WTC11 (cell line): Measurements from ENCODE around the gene TREML2. TPM values are rescaled to one million over a fixed set of nuclear protein-coding genes. Genes with fewer than 3 reads are reported as not detected.

Experiments
- ATAC-seq: fragments of 200-7000 bp; cut with Tn5 transposase; 2 replicates; pipeline ENCODE4 v1.10.0; 2021; ENCODE audit warnings: mild to moderate bottlenecking, moderate library complexity
- CTCF ChIA-PET: fragments of 300-600 bp; sonication (Branson Sonifier 250); formaldehyde crosslinking; loops from one replicate; lab custom pipeline; 2021; ENCODE audit warnings: antibody characterized with exemption; lab: Charles Lee
- POLR2A ChIA-PET: fragments of 350-600 bp; sonication (Branson Sonifier 250); formaldehyde crosslinking; loops from one replicate; lab custom pipeline; 2021; ENCODE audit warnings: antibody characterized with exemption; lab: Charles Lee
- DNase-seq: peaks from one replicate; pipeline ENCODE4 v3.0.0; 2021; ENCODE audit warnings: low spot score
- H3K27ac Mint-ChIP-seq: 2 replicates; pipeline ENCODE4 v1.8.0; 2021; ENCODE audit warnings: mixed read lengths
- H3K27me3 Mint-ChIP-seq: 2 replicates; pipeline ENCODE4 v1.8.0; 2021; ENCODE audit warnings: low read depth, mild to moderate bottlenecking, moderate library complexity, mixed read lengths
- H3K36me3 Mint-ChIP-seq: 2 replicates; pipeline ENCODE4 v1.8.0; 2021; ENCODE audit warnings: mixed read lengths
- H3K4me1 Mint-ChIP-seq: 2 replicates; pipeline ENCODE4 v1.8.0; 2022; ENCODE audit warnings: mixed read lengths
- H3K4me3 Mint-ChIP-seq: 2 replicates; pipeline ENCODE4 v1.8.0; 2021; ENCODE audit warnings: mild to moderate bottlenecking, moderate library complexity, mixed read lengths
- H3K9me3 Mint-ChIP-seq: 2 replicates; pipeline ENCODE4 v1.8.0; 2021; ENCODE audit warnings: mixed read lengths
- ATF1 ChIP-seq: sonication (generic); formaldehyde crosslinking; IDR thresholded peaks from 2 replicates; pipeline ENCODE4 v1.8.1; 2023; ENCODE audit warnings: mild to moderate bottlenecking, moderate library complexity, missing genetic modification reagents
- CTCF ChIP-seq: fragments of 200-600 bp; IDR thresholded peaks from 2 replicates; pipeline ENCODE4 v1.8.0; 2022; ENCODE audit warnings: antibody characterized with exemption
- ELF4 ChIP-seq: sonication (generic); formaldehyde crosslinking; IDR thresholded peaks from 2 replicates; pipeline ENCODE4 v1.8.1; 2022; ENCODE audit warnings: low read depth, mild to moderate bottlenecking, moderate library complexity, missing genetic modification reagents
- ERG ChIP-seq: fragments of 250-450 bp; sonication (Bioruptor Pico); IDR thresholded peaks from 2 replicates; pipeline ENCODE4 v1.8.0; 2021; ENCODE audit warnings: mild to moderate bottlenecking
- FOXP1 ChIP-seq: sonication (generic); formaldehyde crosslinking; IDR thresholded peaks from 2 replicates; pipeline ENCODE4 v1.8.0; 2022; ENCODE audit warnings: missing genetic modification reagents, mild to moderate bottlenecking, moderate library complexity, borderline replicate concordance
- HMGA2 ChIP-seq: fragments of 250-450 bp; sonication (Bioruptor Pico); IDR thresholded peaks from 2 replicates; pipeline ENCODE4 v1.4.0; 2021; ENCODE audit warnings: mild to moderate bottlenecking, moderate library complexity
- IRF2 ChIP-seq: sonication (generic); formaldehyde crosslinking; IDR thresholded peaks from 2 replicates; pipeline ENCODE4 v1.8.0; 2022; ENCODE audit warnings: low read depth, missing genetic modification reagents, borderline replicate concordance
- MXD4 ChIP-seq: fragments of 250-450 bp; sonication (Bioruptor Pico); IDR thresholded peaks from 2 replicates; pipeline ENCODE4 v1.8.0; 2021; ENCODE audit warnings: mild to moderate bottlenecking, moderate library complexity, borderline replicate concordance
- NFYB ChIP-seq: sonication (generic); formaldehyde crosslinking; conservative IDR thresholded peaks from 2 replicates; pipeline ENCODE4 v1.8.0; 2022; ENCODE audit warnings: low read depth, missing genetic modification reagents
- NR2C2 ChIP-seq: sonication (generic); formaldehyde crosslinking; IDR thresholded peaks from 2 replicates; pipeline ENCODE4 v1.8.0; 2022; ENCODE audit warnings: mild to moderate bottlenecking, missing genetic modification reagents
- PRDM15 ChIP-seq: sonication (generic); formaldehyde crosslinking; IDR thresholded peaks from 2 replicates; pipeline ENCODE4 v1.8.0; 2022; ENCODE audit warnings: missing genetic modification reagents
- PRRX2 ChIP-seq: fragments of 250-450 bp; sonication (Bioruptor Pico); IDR thresholded peaks from 2 replicates; pipeline ENCODE4 v1.8.0; 2021; ENCODE audit warnings: mild to moderate bottlenecking
- SMAD3 ChIP-seq: sonication (generic); formaldehyde crosslinking; IDR thresholded peaks from 2 replicates; pipeline ENCODE4 v1.8.0; 2022; ENCODE audit warnings: missing genetic modification reagents, mild to moderate bottlenecking, borderline replicate concordance
- ZBTB21 ChIP-seq: sonication (generic); formaldehyde crosslinking; IDR thresholded peaks from 2 replicates; pipeline ENCODE4 v1.8.1; 2023; ENCODE audit warnings: mild to moderate bottlenecking, missing genetic modification reagents, borderline replicate concordance
- ZNF121 ChIP-seq: sonication (generic); formaldehyde crosslinking; IDR thresholded peaks from 2 replicates; pipeline ENCODE4 v1.8.0; 2023; ENCODE audit warnings: missing genetic modification reagents
- ZNF138 ChIP-seq: sonication (generic); formaldehyde crosslinking; conservative IDR thresholded peaks from 2 replicates; pipeline ENCODE4 v1.8.1; 2022; ENCODE audit warnings: mild to moderate bottlenecking, moderate library complexity, missing genetic modification reagents
- ZNF232 ChIP-seq: sonication (generic); formaldehyde crosslinking; IDR thresholded peaks from 2 replicates; pipeline ENCODE4 v1.8.0; 2022; ENCODE audit warnings: mild to moderate bottlenecking, missing genetic modification reagents
- ZNF281 ChIP-seq: sonication (generic); formaldehyde crosslinking; IDR thresholded peaks from 2 replicates; pipeline ENCODE4 v1.8.0; 2023; ENCODE audit warnings: mild to moderate bottlenecking, missing genetic modification reagents
- ZNF425 ChIP-seq: fragments of 250-450 bp; sonication (Bioruptor Pico); conservative IDR thresholded peaks from 2 replicates; pipeline ENCODE4 v1.9.0; 2021; ENCODE audit warnings: mild to moderate bottlenecking
- ZSCAN18 ChIP-seq: fragments of 250-450 bp; sonication (Bioruptor Pico); IDR thresholded peaks from 2 replicates; pipeline ENCODE4 v2.1.2; 2022; ENCODE audit warnings: mild to moderate bottlenecking, moderate library complexity
- total RNA-seq: library from RNA; stranded (reverse); gene quantifications from 3 replicates; pipeline ENCODE4 v1.2.3, GENCODE V29; 2021

TREML2 gene
- total RNA-seq, 1 experiment from 2014 or later, result 0.15 TPM

- no peak for DNase-seq
- TF ChIP-seq PRRX2 (CRISPR knock-in tag) (no peak), NFYB (no peak), SMAD3 (no peak), NR2C2 (CRISPR knock-in tag) (no peak), ERG (no peak), MXD4 (CRISPR knock-in tag) (no peak), IRF2 (CRISPR knock-in tag) (no peak), ELF4 (CRISPR knock-in tag) (no peak), ZBTB21 (CRISPR knock-in tag) (no peak), CTCF (no peak)
- TF ChIP-seq, all 79 proteins: peak for 0
- Mint-ChIP-seq H3K4me1 (peaks cover 8% of the 10 kb centered on the region; the same call in 1 of the 2 replicates), H3K27ac (no peak overlapping the region), H3K27me3 (no peaks in the 10 kb centered on the region), H3K4me3 (no peak overlapping the region), H3K9me3 (no peaks in the 10 kb centered on the region), H3K36me3 (no peaks in the 10 kb centered on the region)
- ChIA-PET CTCF (interaction anchor here (1.7 to 5.2 kb wide), 2 partner anchors 15 to 76 kb away, joined by 7 to 24 read pairs; no protein-coding TSS in a partner anchor), POLR2A (no interaction called here)
- ATAC-seq, result no peak
Observed at GRCh38 chr6:41177287-41177686, 23.7 kb downstream of the TREML2 start.

- H3K36me3 Mint-ChIP-seq, result no peaks in the 10 kb centered on the region
- H3K4me3 Mint-ChIP-seq, result no peak overlapping the region
- H3K27me3 Mint-ChIP-seq, result no peaks in the 10 kb centered on the region
- DNase-seq, result no peak
- ATAC-seq, result no peak
- CTCF ChIA-PET, result interaction anchor here (0.7 to 5.2 kb wide), 3 partner anchors 16 to 142 kb away, joined by 3 to 24 read pairs (median 7); no protein-coding TSS in a partner anchor
- POLR2A ChIA-PET, result interaction anchor here (0.8 kb wide), 1 partner anchor 104 kb away, joined by 3 read pairs; the partner anchor contains the start of genes NFYA and OARD1
- H3K27ac Mint-ChIP-seq, result no peak overlapping the region
- H3K4me1 Mint-ChIP-seq, result peaks cover 6% of the 10 kb centered on the region
- no peaks in the 10 kb centered on the region for H3K9me3 Mint-ChIP-seq
- TF ChIP-seq ZNF121 (CRISPR knock-in tag), result no peak
- TF ChIP-seq FOXP1 (CRISPR knock-in tag), result no peak
- TF ChIP-seq ZNF138, result no peak
- no peak for TF ChIP-seq NFYB
- TF ChIP-seq ZNF281 (CRISPR knock-in tag), result no peak
- TF ChIP-seq PRDM15, result no peak
- no peak for TF ChIP-seq HMGA2 (CRISPR knock-in tag)
- no peak for TF ChIP-seq ZSCAN18 (CRISPR knock-in tag)
- TF ChIP-seq ZNF425 (CRISPR knock-in tag), result no peak
- no peak for TF ChIP-seq MXD4 (CRISPR knock-in tag)
- TF ChIP-seq ATF1 (CRISPR knock-in tag), result no peak
- TF ChIP-seq ZNF232 (CRISPR knock-in tag), result no peak
Observed at GRCh38 chr6:41176189-41176588, 24.8 kb downstream of the TREML2 start.
